ENCODE measurements around the gene HTRA3.
"Not testable (repeated sequence)": the region's sequence is repeated elsewhere in the genome, so short reads cannot be mapped to it uniquely, and the experiment has no call there.

Gene HTRA3

DNA sequence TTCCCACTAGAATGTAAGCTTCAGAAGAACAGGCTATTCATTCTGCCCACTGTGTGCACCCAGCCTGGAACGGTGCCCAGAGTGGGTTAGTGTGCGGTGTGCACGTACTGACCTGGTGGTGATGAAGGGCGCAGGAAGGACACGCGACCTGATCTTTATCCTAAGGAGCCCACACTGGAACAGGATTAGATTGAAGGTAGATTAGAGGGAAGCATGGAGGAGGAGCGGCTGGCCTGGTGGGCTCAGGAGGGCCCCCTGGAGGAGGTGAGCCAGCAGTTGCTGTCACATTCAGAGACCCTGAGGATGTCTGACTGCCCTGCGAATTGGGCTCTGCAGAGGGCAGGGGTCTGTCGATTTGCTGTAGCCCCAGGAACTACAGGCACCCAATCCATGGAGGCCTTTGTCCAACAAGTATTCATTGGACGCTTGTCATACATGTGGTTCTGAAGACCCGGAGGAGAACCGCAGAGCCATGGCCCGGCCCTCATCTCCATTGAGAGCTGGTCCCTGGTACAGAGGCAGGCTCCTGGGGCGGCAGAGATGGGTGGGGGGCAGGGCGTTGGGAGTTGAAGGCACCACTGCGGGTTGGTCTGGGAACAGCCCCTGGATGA is 73.2 kb downstream of the HTRA3 start:
- no peak for DNase-seq (ENCODE audit: low read depth)

DNA sequence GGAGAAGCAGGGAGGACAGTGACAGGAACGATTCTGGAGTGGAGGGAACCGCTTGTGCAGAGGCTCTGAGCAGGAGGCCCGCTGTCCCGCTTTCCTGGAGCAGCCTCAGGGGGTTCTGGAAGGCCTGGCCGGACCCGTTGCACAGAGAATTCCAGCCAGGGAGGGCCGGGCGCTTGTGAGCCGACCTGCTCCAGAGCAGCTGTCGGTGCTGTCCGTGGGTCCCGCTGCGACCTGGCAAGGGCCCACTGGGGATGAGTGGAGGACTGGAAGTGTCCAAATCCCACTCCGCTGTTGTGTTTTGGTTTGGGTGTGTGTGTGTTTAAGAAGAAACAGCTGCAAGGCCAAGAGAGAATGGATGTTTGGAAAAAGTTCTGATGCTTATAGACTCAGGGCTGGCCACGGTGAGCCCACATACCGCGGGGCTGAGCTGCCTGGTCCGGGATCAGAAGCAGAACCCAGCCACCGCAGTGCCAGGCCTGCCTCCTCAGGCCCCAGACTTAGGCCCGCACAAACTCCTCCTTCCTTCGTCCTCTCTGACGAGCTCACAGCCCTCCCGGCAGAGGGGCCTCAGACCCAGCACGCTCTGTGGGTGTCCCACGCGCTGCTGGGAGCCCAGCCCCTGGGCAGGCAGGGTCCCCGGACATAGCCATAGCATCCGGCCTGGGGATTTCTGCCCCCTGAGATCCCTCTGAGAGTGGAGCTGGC is 73.9 kb downstream of the HTRA3 start:
- DNase-seq (ENCODE audit: low read depth), result no peak

DNA sequence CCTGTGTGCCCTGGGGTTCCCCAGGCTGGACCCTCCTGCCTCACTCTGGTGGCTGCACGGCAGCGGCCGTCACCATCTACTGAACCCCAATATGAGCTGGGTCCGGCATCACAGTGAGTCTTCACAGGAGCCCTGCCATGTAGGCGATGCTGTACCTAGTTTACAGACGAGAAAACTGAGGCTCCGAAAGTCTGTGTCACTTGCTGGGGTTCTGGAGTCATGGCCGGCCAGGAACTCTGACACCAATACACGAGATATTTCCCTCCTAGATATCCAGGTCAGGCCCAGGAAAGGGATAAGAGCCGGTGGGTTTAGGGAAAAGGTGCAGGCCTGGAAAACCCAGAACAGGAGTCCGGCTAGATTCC is 74.4 kb downstream of the HTRA3 start:
- DNase-seq (ENCODE audit: low read depth), result no peak

DNA sequence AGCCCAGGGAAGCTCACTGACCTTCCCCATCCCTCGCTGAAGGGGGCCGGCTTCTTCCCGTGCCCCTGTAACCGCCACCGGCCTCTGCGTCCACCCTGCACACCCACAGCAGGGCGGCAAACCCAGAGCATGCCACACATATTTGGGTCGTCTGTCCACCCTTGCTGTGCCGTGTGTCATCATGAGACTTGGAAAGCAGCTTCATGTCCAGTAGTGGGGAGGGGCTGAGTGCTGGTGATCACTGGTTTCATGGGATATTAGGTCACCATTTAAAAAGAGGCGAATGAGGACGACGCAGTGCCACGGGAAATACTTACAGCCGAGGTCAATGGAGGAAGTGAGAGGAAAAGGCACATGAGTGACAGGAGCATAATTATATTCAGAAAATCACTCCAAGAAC is 74.8 kb downstream of the HTRA3 start:
- no peak for DNase-seq (ENCODE audit: low read depth)

GRCh38 chr4:8345053-8345945 is 75.7 kb downstream of the HTRA3 start:
- DNase-seq (ENCODE audit: low read depth), result no peak

DNA sequence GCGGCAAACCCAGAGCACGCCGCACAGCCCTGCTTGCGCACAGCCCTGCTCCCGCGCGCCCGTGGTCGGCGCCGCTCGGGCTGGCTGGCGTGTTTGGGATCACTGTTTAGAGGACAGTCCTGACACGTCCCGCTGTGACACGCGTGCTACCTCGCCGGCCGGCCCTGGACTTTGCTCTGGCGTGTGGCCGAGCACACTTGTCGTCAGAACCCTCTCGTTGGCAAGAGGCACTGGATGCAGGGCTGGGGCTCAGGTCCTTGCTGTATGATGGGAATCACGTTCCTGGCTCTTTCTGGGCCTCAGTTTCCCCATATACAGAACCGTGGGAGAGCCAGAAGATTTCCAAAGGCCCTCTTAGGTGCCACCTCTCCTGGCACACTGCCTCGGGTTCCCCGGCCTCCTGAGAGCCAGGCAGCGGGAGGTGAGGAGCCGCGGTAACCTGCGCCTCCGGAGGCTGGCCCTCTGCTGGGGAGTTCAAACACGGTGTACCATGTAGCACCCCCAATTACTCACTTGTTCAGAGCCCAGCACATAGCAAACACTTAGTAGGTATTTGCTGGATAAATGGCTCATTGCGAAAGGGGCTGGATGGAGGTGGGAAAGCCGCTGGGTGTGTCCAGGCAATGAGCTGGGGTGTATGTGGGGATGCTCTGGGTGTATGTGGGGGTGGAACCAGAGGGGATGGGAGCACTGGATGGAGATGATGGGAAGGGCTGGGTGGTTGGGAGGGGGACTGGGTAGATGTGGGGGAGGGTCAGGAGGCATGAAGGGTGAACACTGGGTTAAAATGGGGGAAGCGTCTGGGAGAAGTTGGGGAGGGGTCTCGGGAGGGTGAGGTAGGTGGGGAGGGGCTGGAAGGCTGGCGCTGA is 76.6 kb downstream of the HTRA3 start:
- DNase-seq (ENCODE audit: low read depth), result no peak

DNA sequence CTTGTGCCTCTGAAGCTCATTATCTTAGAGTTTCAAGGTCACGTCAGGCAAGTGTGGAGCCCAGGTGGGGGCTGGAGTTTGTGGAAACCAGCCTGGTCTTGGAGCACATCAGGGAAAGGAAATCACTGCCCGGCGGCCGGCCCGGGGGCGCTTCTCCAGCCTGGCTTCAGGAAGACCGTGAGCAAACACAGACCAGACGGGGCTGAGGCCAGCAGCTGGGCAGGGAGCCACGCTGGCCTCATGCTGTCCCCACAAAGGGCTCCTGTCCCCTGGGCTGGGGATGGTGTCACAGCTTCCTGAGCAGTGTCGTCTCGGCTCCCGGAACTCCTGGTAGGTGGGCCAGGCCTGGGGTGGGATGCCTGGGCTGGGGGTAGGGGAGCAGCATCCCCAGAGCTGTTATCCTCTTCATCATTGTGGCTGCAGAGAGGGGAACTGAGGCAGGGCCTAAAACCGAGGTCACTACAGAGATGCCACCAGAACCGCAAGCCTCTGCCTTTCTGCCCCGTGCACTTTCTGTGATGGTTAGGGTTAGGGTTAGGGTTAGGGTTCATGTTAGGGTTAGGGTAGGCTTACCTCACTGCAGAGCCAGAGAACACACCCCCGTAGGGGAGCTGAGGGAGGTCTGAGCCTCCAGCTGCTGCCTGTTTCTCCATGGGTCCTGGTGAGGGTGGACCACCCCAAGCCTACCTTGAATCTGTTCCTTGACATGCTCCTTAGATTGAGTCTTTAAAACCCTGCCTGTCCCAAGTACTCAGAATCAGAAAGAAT is 77.5 kb downstream of the HTRA3 start:
- DNase-seq (ENCODE audit: low read depth), result no peak

- DNase-seq (ENCODE audit: low read depth), result no peak
These were observed 78.1 kb downstream of the HTRA3 start for GRCh38 chr4:8347660-8348059.

DNA sequence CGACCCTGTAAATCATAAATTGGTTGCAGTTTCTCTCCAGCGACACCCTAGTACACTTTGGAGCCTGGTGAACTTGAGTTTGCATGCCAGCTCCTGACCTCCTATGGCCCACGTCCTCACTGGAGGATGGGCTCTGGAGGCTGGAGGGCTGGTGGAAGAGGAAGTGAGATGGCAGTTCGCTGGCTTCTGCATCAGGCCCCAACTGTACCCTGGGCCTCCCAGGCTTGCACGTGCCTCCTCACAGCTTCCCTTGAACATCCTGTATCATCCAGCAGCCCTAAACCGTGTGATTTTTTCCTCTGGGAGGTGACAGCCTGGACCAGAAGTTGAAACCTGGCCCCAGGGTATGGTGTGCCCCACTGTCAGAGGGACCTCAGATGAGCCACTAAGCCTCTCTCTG is 78.5 kb downstream of the HTRA3 start:
- no peak for DNase-seq (ENCODE audit: low read depth)

DNA sequence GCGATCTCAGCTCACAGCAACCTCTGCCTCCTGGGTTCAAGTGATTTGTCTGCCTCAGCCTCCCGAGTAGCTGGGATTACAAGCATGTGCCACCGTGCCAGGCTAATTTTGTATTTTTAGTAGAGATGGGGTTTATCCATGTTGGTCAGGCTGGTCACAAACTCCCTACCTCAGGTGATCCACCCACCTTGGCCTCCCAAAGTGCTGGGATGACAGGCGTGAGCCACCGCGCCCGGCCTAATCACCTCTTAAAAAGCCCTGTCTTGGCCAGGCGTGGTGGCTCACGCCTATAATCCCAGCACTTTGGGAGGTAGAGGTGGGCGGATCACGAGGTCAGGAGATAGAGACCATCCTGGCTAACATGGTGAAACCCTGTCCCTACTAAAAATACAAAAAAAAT is 79.7 kb downstream of the HTRA3 start:
- not testable (repeated sequence) for DNase-seq (ENCODE audit: low read depth)

DNA sequence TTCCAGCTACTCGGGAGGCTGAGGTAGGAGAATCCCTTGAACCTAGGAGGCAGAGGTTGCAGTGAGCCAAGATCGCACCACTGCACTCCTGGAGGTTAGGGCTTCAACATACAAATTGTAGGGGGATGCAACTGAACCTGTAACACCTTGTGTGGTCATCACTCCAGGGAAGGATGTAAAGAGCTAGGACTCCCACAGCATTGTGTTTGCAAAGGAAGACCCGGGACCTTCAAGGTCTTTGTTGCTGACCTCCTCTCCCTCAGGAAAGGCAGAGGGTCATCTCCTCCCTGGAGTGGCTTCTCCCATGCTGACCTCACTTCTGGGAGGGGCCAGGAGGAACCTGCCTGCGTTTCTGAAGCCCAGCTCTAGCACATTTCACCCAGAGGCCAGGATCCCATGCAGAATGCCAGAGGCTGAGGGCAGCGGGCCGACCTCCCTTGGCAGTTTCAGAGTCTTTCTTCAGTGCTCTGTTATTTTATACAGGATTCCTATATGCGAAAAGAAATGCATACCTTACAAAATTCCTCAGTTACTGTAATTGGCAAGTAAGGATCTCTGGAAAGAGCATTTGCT is 80.2 kb downstream of the HTRA3 start:
- DNase-seq (ENCODE audit: low read depth), result no peak

DNA sequence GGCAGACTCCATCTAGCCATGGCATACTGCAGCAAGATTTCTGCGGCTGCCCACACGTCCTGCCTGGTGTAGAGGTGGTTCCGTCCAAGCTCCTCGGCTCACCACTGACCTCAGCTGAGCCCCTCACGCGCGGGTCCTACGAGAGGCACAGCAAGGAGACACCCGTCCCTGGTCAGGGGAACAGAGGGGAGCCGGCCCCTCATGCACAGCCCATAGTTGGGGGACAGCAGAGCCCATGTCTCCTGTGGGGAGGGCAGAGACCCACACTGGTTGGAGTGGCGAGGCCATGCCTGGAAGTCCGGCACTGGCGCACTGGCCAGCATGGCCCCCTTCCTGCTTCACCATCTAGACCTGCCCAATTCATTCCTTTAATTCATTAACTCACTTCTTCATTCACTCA is 80.8 kb downstream of the HTRA3 start:
- DNase-seq (ENCODE audit: low read depth), result no peak

DNA sequence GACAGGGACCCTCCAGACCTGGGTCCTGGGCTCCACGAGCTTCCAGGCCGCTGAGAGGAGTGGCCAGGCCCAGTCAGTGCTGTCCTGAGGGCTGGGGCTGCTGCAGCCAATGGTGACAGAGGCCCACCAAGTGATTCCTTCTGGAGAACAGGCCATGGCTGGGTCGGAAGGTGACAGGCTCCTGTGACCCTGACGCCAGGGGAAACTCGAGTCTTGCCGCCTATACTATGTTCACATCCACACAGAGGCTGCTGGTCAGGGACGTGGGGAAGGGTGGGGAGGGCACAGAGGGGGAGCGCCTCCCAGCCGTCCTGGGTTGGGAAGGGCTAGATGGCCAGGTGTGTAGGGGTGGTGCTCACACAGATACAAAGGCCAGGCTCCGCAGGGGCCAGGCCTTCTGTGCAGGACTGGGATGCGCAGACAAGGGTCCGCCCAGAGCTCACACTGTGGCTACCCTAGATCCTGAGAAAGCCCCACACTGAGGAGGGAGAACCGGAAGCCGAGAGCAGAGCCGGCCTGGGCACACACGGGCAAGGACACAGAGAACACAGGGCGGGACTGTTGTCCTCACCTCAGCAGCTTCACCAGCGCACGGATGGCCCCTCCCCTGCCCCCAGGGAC is 81.4 kb downstream of the HTRA3 start:
- no peak for DNase-seq (ENCODE audit: low read depth)

GRCh38 chr4:8351931-8352367 is 82.4 kb downstream of the HTRA3 start:
- DNase-seq (ENCODE audit: low read depth), result no peak

GRCh38 chr4:8352368-8353157 is 83.0 kb downstream of the HTRA3 start:
- no peak for DNase-seq (ENCODE audit: low read depth)

DNA sequence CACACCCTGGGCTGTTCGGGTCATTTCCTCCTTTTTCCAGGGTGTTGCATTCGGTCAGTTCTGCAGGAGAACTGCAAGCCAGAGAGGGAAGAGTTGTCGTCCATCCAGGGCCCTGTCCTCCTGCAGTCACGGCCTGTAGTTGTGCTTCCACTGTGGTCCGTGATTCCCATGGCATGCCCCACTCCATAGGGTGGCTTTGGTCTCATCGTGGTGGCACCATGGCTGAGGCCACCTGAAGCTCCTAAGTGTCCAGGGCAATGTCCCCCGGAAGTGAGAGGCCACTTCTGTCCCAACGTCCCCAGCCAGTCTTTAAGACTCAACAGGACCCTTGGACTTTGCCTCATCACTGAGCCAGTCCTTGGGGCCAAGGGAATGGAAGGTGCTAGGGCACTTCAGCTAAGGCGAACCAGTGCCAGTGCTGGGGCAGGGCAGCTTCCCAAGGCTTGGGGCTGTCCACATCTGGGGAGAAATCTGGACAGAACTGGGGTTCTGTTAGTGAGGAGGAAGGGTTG is 83.7 kb downstream of the HTRA3 start:
- DNase-seq (ENCODE audit: low read depth), result no peak

DNA sequence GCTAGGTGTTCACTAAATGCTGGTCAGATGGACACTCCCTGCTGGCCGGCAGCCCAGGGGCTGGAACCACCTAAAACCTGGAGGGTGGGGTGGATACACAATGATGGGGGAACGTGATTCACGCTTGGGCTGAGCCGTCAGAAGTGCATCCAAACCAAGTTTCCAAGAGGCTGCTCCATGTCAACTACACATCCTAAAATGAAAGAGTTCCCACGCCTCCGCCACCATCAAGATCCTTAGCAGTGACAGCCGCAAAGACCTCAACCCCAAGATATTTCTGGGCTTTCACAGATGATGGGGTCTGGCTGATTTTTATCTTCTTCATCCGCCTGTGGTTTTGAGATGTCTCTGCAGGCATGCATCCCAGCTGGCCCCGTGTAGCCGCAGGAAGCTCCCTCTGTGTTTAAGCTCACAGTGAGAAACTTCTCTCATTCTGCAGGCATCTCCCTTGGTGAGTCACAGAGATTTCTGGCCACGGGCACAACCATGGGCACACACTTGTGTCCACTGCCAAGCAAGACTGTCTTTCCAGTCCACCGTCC is 84.4 kb downstream of the HTRA3 start:
- no peak for DNase-seq (ENCODE audit: low read depth)

DNA sequence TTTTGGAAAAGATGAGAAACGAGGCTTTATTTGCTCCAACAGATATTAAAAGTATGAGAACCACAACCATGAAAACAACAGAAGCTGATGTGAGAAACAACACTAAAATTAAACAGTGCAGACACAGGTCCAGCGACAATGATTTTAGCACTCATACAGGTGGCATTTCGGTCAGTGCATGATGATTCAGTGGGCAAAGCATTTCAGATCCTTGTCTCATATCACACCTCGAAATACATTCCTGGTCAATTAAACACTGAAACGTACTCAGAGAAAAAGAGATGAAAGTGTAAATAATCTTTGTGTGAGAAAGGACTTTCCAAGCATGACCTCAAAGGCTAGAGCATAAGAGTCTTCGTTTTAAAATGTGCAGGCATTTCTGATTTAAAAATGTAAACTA is 85.8 kb downstream of the HTRA3 start:
- DNase-seq (ENCODE audit: low read depth), result no peak
